H1 (cell line): ENCODE data around the gene MIS18BP1. TPM values are rescaled to one million over a fixed set of nuclear protein-coding genes. Genes with fewer than 3 reads are reported as not detected.

Source experiments
- CTCF ChIA-PET: fragments of 300-600 bp; sonication (Branson Sonifier 250); formaldehyde crosslinking; loops from one replicate; lab custom pipeline; 2021; ENCODE audit not compliant: partially characterized antibody; lab: Charles Lee
- POLR2A ChIA-PET: fragments of 300-600 bp; sonication (Branson Sonifier 250); formaldehyde crosslinking; loops from one replicate; lab custom pipeline; 2021; ENCODE audit warnings: inconsistent platforms; ENCODE audit not compliant: partially characterized antibody; lab: Charles Lee
- DNase-seq, 2 experiments: peaks; one replicate each; pipeline versions ENCODE4 v3.0.0 to v3.0.0-alpha.2; 2010 to 2022; ENCODE audit warnings: low spot score in 2 of 2, low read depth in 1 of 2, mixed read lengths in 1 of 2
- FAIRE-seq: peaks from 2 replicates; lab custom pipeline; 2011; peaks lifted over from hg19 to GRCh38; lab: Jason Lieb, UNC
- H2AFZ ChIP-seq: 2 replicates; pipeline ENCODE4 v1.8.1; 2012; ENCODE audit warnings: low read length, inconsistent platforms
- H2AK5ac ChIP-seq: 2 replicates; pipeline ENCODE4 v1.6.1; 2013; ENCODE audit warnings: low read depth, low read length
- H2BK120ac ChIP-seq: replicated peaks from 2 replicates; pipeline ENCODE3; 2013; ENCODE audit warnings: low read depth, low read length, inconsistent platforms
- H2BK12ac ChIP-seq: 2 replicates; pipeline ENCODE4 v1.6.1; 2013; ENCODE audit warnings: low read depth, low read length
- H2BK15ac ChIP-seq: 2 replicates; pipeline ENCODE4 v1.6.1; 2013; ENCODE audit warnings: low read length
- H2BK20ac ChIP-seq: 2 replicates; pipeline ENCODE4 v1.6.1; 2013; ENCODE audit warnings: low read length
- H2BK5ac ChIP-seq: 2 replicates; pipeline ENCODE4 v1.6.1; 2013; ENCODE audit warnings: low read depth, low read length
- H3K14ac ChIP-seq: 2 replicates; pipeline ENCODE4 v1.6.1; 2013; ENCODE audit warnings: inconsistent platforms; ENCODE audit not compliant: insufficient read length
- H3K18ac ChIP-seq: 2 replicates; pipeline ENCODE4 v1.6.1; 2013; ENCODE audit warnings: low read length; ENCODE audit errors: extremely low read depth
- H3K23ac ChIP-seq: 2 replicates; pipeline ENCODE4 v1.6.1; 2013; ENCODE audit warnings: inconsistent platforms; ENCODE audit not compliant: insufficient read length
- H3K23me2 ChIP-seq: 2 replicates; pipeline ENCODE4 v1.6.1; 2013; ENCODE audit warnings: low read depth, low read length
- H3K27ac ChIP-seq: 2 replicates; pipeline ENCODE4 v1.6.1; 2011; ENCODE audit warnings: low read depth, low read length, inconsistent platforms
- H3K27me3 ChIP-seq, 4 experiments: replicated peaks in 1 of 4; 1 replicate in 1 of 4; 2 replicates in 3 of 4; pipeline versions ENCODE4 v1.6.1 to v1.8.1; 2011 to 2013; ENCODE audit warnings: low read length in 3 of 4, mild to moderate bottlenecking in 3 of 4, inconsistent platforms in 2 of 4, mixed read lengths in 2 of 4, moderate library complexity in 1 of 4; ENCODE audit not compliant: control insufficient read depth in 3 of 4, insufficient read depth in 3 of 4; ENCODE audit errors: extremely low read depth in 1 of 4
- H3K36me3 ChIP-seq, 4 experiments: 2 replicates each; pipeline versions ENCODE4 v1.6.1 to v1.8.1; 2011 to 2013; ENCODE audit warnings: mild to moderate bottlenecking in 4 of 4, low read length in 3 of 4, moderate library complexity in 2 of 4, control low read depth in 1 of 4, inconsistent platforms in 1 of 4; ENCODE audit not compliant: insufficient read depth in 4 of 4, control insufficient read depth in 2 of 4
- H3K4ac ChIP-seq: replicated peaks from 2 replicates; pipeline ENCODE3; 2013; ENCODE audit warnings: low read length, low read depth, mixed read lengths, inconsistent platforms; ENCODE audit not compliant: insufficient read length
- H3K4me1 ChIP-seq, 4 experiments: replicated peaks in 1 of 4; 1 replicate in 1 of 4; 2 replicates in 3 of 4; pipeline versions ENCODE4 v1.6.1 to v1.8.1; 2011 to 2013; ENCODE audit warnings: low read length in 3 of 4, inconsistent platforms in 2 of 4, mixed read lengths in 1 of 4; ENCODE audit not compliant: insufficient read depth in 4 of 4, control insufficient read depth in 3 of 4
- H3K4me2 ChIP-seq, 2 experiments: 2 replicates each; pipeline versions ENCODE4 v1.6.1 to v1.8.1; 2011 to 2013; ENCODE audit warnings: low read depth in 2 of 2, low read length in 2 of 2, control low read depth in 1 of 2, inconsistent platforms in 1 of 2, mild to moderate bottlenecking in 1 of 2; ENCODE audit not compliant: insufficient read depth in 1 of 2
- H3K4me3 ChIP-seq, 4 experiments: fragments of 200-600, 300-600 bp in 1 of 4; sonication (generic), shearing (Covaris generic), sonication (Bioruptor Twin) in 1 of 4; 2 replicates each; pipeline versions ENCODE4 v1.5.1 to v1.8.1; 2011 to 2016; ENCODE audit warnings: low read length in 4 of 4, low read depth in 3 of 4, control low read depth in 2 of 4, inconsistent platforms in 2 of 4, mild to moderate bottlenecking in 2 of 4, mixed read lengths in 1 of 4, moderate library complexity in 1 of 4; ENCODE audit not compliant: insufficient read depth in 2 of 4; ENCODE audit errors: extremely low read depth in 1 of 4
- H3K56ac ChIP-seq: replicated peaks from 2 replicates; pipeline ENCODE3; 2013; ENCODE audit warnings: low read depth, mild to moderate bottlenecking, mixed read lengths, low read length, inconsistent platforms; ENCODE audit not compliant: insufficient read length
- H3K79me1 ChIP-seq: 2 replicates; pipeline ENCODE4 v1.6.1; 2013; ENCODE audit warnings: low read depth, low read length, control low read depth
- H3K79me2 ChIP-seq, 2 experiments: 2 replicates each; pipeline versions ENCODE4 v1.6.1 to v1.8.1; 2012 to 2013; ENCODE audit warnings: low read length in 2 of 2, mild to moderate bottlenecking in 2 of 2, inconsistent platforms in 1 of 2; ENCODE audit not compliant: insufficient read depth in 2 of 2, control insufficient read depth in 1 of 2
- H3K9ac ChIP-seq, 4 experiments: replicated peaks in 1 of 4; 1 replicate in 1 of 4; 2 replicates in 3 of 4; pipeline versions ENCODE4 v1.6.1 to v1.8.1; 2011 to 2013; ENCODE audit warnings: low read depth in 3 of 4, low read length in 3 of 4, control low read depth in 2 of 4, mild to moderate bottlenecking in 2 of 4, moderate library complexity in 2 of 4, inconsistent platforms in 1 of 4; ENCODE audit errors: extremely low read depth in 1 of 4
- H3K9me3 ChIP-seq, 2 experiments: 2 replicates each; pipeline versions ENCODE4 v1.6.1 to v1.8.1; 2012 to 2013; ENCODE audit warnings: mild to moderate bottlenecking in 2 of 2, moderate library complexity in 2 of 2, control low read depth in 1 of 2, inconsistent platforms in 1 of 2, low read depth in 1 of 2, low read length in 1 of 2, mixed read lengths in 1 of 2; ENCODE audit not compliant: insufficient read depth in 2 of 2
- H4K20me1 ChIP-seq, 2 experiments: replicated peaks in 1 of 2; 2 replicates each; pipeline versions ENCODE3 to v1.8.1; 2011 to 2013; ENCODE audit warnings: inconsistent platforms in 2 of 2, low read length in 2 of 2, mild to moderate bottlenecking in 1 of 2; ENCODE audit not compliant: insufficient read depth in 2 of 2, control insufficient read depth in 1 of 2
- H4K5ac ChIP-seq: 2 replicates; pipeline ENCODE4 v1.6.1; 2013; ENCODE audit warnings: low read length, low read depth, mixed read lengths, inconsistent platforms; ENCODE audit not compliant: insufficient read length
- H4K8ac ChIP-seq: 2 replicates; pipeline ENCODE4 v1.8.0; 2013; ENCODE audit warnings: mild to moderate bottlenecking, moderate library complexity, low read length, inconsistent platforms; ENCODE audit not compliant: insufficient read depth; ENCODE audit errors: extremely low read depth
- H4K91ac ChIP-seq: replicated peaks from 2 replicates; pipeline ENCODE3; 2013; ENCODE audit warnings: low read length, mixed read lengths, inconsistent platforms; ENCODE audit not compliant: insufficient read length
- BRCA1 ChIP-seq: IDR thresholded peaks from 2 replicates; pipeline ENCODE4 v1.6.1; 2012; ENCODE audit warnings: low read depth, low read length, improper control_type of control experiment
- GTF2F1 ChIP-seq: IDR thresholded peaks from 2 replicates; pipeline ENCODE4 v1.6.1; 2012; ENCODE audit warnings: low read depth, low read length, improper control_type of control experiment, borderline replicate concordance
- MAX ChIP-seq: IDR thresholded peaks from 2 replicates; pipeline ENCODE4 v1.6.1; 2012; ENCODE audit warnings: inconsistent platforms
- NANOG ChIP-seq: IDR thresholded peaks from 2 replicates; pipeline ENCODE4 v1.6.1; 2011; ENCODE audit warnings: low read length, low read depth, mild to moderate bottlenecking, inconsistent platforms; ENCODE audit not compliant: insufficient read depth, poor library complexity, severe bottlenecking
- NRF1 ChIP-seq: IDR thresholded peaks from 2 replicates; pipeline ENCODE4 v1.6.1; 2011; ENCODE audit warnings: mild to moderate bottlenecking, low read depth, low read length, improper control_type of control experiment
- POLR2A ChIP-seq, 2 experiments: IDR thresholded peaks; 1 replicate in 1 of 2; 2 replicates in 1 of 2; pipeline ENCODE4 v1.6.1; 2011; ENCODE audit warnings: low read depth in 2 of 2, low read length in 2 of 2, mild to moderate bottlenecking in 2 of 2; ENCODE audit errors: control extremely low read depth in 1 of 2
- RAD21 ChIP-seq, 2 experiments: IDR thresholded peaks in 1 of 2; conservative IDR thresholded peaks in 1 of 2; 2 replicates each; pipeline ENCODE4 v1.6.1; 2011; ENCODE audit warnings: low read depth in 2 of 2, low read length in 2 of 2, improper control_type of control experiment in 1 of 2, inconsistent platforms in 1 of 2, mild to moderate bottlenecking in 1 of 2, moderate library complexity in 1 of 2
- RXRA ChIP-seq: IDR thresholded peaks from 2 replicates; pipeline ENCODE4 v1.6.1; 2011; ENCODE audit warnings: low read depth, mild to moderate bottlenecking, low read length, moderate library complexity; ENCODE audit not compliant: insufficient read depth
- SIRT6 ChIP-seq: IDR thresholded peaks from one replicate; pipeline ENCODE4 v1.7.1; 2012; ENCODE audit warnings: low read length, inconsistent platforms
- SP2 ChIP-seq: IDR thresholded peaks from 2 replicates; pipeline ENCODE4 v1.6.1; 2012; ENCODE audit warnings: mild to moderate bottlenecking, low read length, inconsistent platforms
- SRF ChIP-seq: IDR thresholded peaks from 2 replicates; pipeline ENCODE4 v1.6.1; 2011; ENCODE audit warnings: mild to moderate bottlenecking, low read depth, low read length, moderate library complexity
- TBP ChIP-seq: IDR thresholded peaks from 2 replicates; pipeline ENCODE4 v1.6.1; 2011; ENCODE audit warnings: low read depth, low read length, improper control_type of control experiment
- TCF12 ChIP-seq: IDR thresholded peaks from 2 replicates; pipeline ENCODE4 v1.6.1; 2011; ENCODE audit warnings: low read depth, mild to moderate bottlenecking, low read length
- WGBS, 2 experiments: shearing (Covaris generic) in 1 of 2; methylation state at CpG; one replicate each; pipeline versions ENCODE4 v1.1.6 to v1.1.7; 2013 to 2015; ENCODE audit warnings: low lambda C conversion rate in 2 of 2, mixed read lengths in 2 of 2, inconsistent platforms in 1 of 2, low coverage in 1 of 2, missing lambda C conversion rate in 1 of 2; ENCODE audit not compliant: insufficient replicate concordance in 2 of 2, insufficient coverage in 1 of 2, insufficient read length in 1 of 2; ENCODE audit errors: extremely low coverage in 1 of 2, missing lambda C conversion rate in 1 of 2; 5-methylcytosine and 5-hydroxymethylcytosine counted together
- polyA plus RNA-seq, 7 experiments: library from polyadenylated mRNA; depleted of rRNA in 3 of 7; stranded (reverse) in 5 of 7; unstranded in 2 of 7; fragments of >200 nt in 5 of 7; fragments of 200-250 nt in 2 of 7; gene quantifications; 1 replicate in 5 of 7; 2 replicates in 1 of 7; 4 replicates in 1 of 7; pipeline versions ENCODE4 v1.2.1 to v1.2.3, GENCODE V29; 2011 to 2013; ENCODE audit warnings: missing spikeins in 2 of 7, mixed read lengths in 2 of 7
- total RNA-seq: library from RNA; stranded (reverse); fragmentation: NEBNext Ultra II Directional; extraction: Animal tissue kit (Norgen Biotek cat#: 25700); gene quantifications from 2 replicates; pipeline ENCODE4 v1.2.1, GENCODE V29; 2021

The MIS18BP1 gene
- total and polyA plus RNA-seq, 2 of the 8 experiments (the other 6 are each of a cell fraction or from before 2014, with no cell fraction given) = 12.8 to 80.5 TPM

DNA sequence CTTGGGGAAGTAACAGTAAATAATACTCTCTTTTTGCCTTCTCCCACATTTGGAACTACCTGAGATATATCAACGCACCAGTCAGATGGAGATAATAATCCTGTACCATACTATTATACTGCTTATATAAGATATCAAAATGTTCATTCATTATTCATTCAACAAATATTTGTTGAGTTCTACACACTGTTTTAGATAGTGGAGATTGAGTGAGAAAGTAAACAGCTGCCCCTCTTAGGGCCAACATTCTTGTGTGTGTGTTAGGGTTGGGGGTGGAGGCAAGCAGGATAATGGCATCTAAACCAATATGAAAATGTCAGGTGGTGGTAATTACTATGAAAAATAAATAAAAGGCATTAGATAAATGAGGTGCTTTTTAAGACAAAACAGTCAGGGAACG, 14.0 kb downstream of the MIS18BP1 start:
- POLR2A ChIA-PET = no interaction called here
- no peak overlapping the region for H3K9ac ChIP-seq
- DNase-seq (no peak), FAIRE-seq (no peak)
- no peak overlapping the region for H4K91ac ChIP-seq
- no peaks in the 10 kb centered on the region for H4K20me1 ChIP-seq
- H2BK120ac ChIP-seq = no peak overlapping the region
- CTCF ChIA-PET = no interaction called here
- H3K4me1 ChIP-seq = no peaks in the 10 kb centered on the region
- no peak overlapping the region for H2AFZ ChIP-seq
- no peak overlapping the region for H3K4me2 ChIP-seq
- H3K18ac ChIP-seq = no peak overlapping the region
- peaks cover 0 to 49% (median 15%) of the 10 kb centered on the region in 4 experiments; a peak in 5 of 8 replicates for H3K36me3 ChIP-seq
- no peak overlapping the region for H3K56ac ChIP-seq
- WGBS, 2 experiments = 90% methylated on average over 2 of the region's 2 CpGs; no CpG with 5 or more reads in 1 of the 2 experiments
- no peak overlapping the region for H3K14ac ChIP-seq
- no peak overlapping the region for H4K8ac ChIP-seq
- H2BK20ac ChIP-seq = no peak overlapping the region
- no peak overlapping the region for H3K4ac ChIP-seq
- H3K27ac ChIP-seq = no peak overlapping the region
- H3K23ac ChIP-seq = no peak overlapping the region
- H3K79me1 ChIP-seq = peaks cover 3% of the 10 kb centered on the region; the same call in 1 of the 2 replicates
- H3K79me2 ChIP-seq = peaks cover 0 to 51% of the 10 kb centered on the region in 2 experiments; a peak in 2 of 4 replicates
- H2BK5ac ChIP-seq = no peak overlapping the region
- H2BK15ac ChIP-seq = no peak overlapping the region
- no peak overlapping the region for H4K5ac ChIP-seq
- H3K4me3 ChIP-seq = no peak overlapping the region
- no peaks in the 10 kb centered on the region for H3K9me3 ChIP-seq
- H2BK12ac ChIP-seq = no peak overlapping the region
- H3K23me2 ChIP-seq = no peaks in the 10 kb centered on the region
- no peak overlapping the region for H2AK5ac ChIP-seq
- H3K27me3 ChIP-seq = peaks cover 0 to 1% (median 0%) of the 10 kb centered on the region in 4 experiments; a peak in 1 of 7 replicates
- TF ChIP-seq GTF2F1 (no peak), TBP (no peak), SIRT6 (no peak), NRF1 (no peak), MAX (no peak), POLR2A (IDR thresholded peaks at IDR 0.05; ENCODE audit: control extremely low read depth in 1 of 2, low read depth in 2 of 2, low read length in 2 of 2) (no peak), RAD21 (IDR thresholded peaks at IDR 0.05 in 1 of 2, conservative IDR thresholded peaks at IDR 0.05 in 1 of 2; ENCODE audit: low read depth in 2 of 2, low read length in 2 of 2) (no peak), SP2 (no peak), BRCA1 (no peak), NANOG (no peak), RXRA (no peak), TCF12 (no peak), SRF (no peak)
